Endodermal cell (in vitro differentiated cells): ENCODE measurements around the gene SYT17. TPM values are rescaled to one million over a fixed set of nuclear protein-coding genes. Genes with fewer than 3 reads are reported as not detected.

Source experiments
- DNase-seq: peaks from one replicate; pipeline ENCODE4 v3.0.0-alpha.2; 2017
- H3K27ac ChIP-seq: 2 replicates; pipeline ENCODE4 v1.5.1; 2013; ENCODE audit warnings: mild to moderate bottlenecking, low read depth, low read length, moderate library complexity
- H3K27me3 ChIP-seq: 2 replicates; pipeline ENCODE4 v1.6.1; 2013; ENCODE audit warnings: mild to moderate bottlenecking, low read length, moderate library complexity; ENCODE audit not compliant: insufficient read depth, control insufficient read depth, poor library complexity, severe bottlenecking
- H3K36me3 ChIP-seq: 2 replicates; pipeline ENCODE4 v1.7.0; 2013; ENCODE audit warnings: mild to moderate bottlenecking, low read length, moderate library complexity; ENCODE audit not compliant: control insufficient read depth, insufficient read depth
- H3K4me1 ChIP-seq: one replicate; pipeline ENCODE4 v1.7.0; 2013; ENCODE audit warnings: low read length; ENCODE audit not compliant: control insufficient read depth, insufficient read depth
- H3K4me3 ChIP-seq: 2 replicates; pipeline ENCODE4 v1.5.1; 2013; ENCODE audit warnings: mild to moderate bottlenecking, low read length, moderate library complexity
- H3K9ac ChIP-seq: 2 replicates; pipeline ENCODE4 v1.6.1; 2013; ENCODE audit warnings: mild to moderate bottlenecking, low read length, moderate library complexity; ENCODE audit not compliant: poor library complexity, severe bottlenecking; ENCODE audit errors: extremely low read depth
- H3K9me3 ChIP-seq: 2 replicates; pipeline ENCODE4 v1.6.1; 2013; ENCODE audit warnings: mild to moderate bottlenecking, low read length, moderate library complexity; ENCODE audit not compliant: control insufficient read depth
- H3K27ac Mint-ChIP-seq: 2 replicates; pipeline ENCODE4 v1.8.0; 2020; ENCODE audit warnings: mixed read lengths
- H3K27me3 Mint-ChIP-seq: 2 replicates; pipeline ENCODE4 v1.8.0; 2021; ENCODE audit warnings: mild to moderate bottlenecking, mixed read lengths; ENCODE audit not compliant: insufficient read depth
- H3K36me3 Mint-ChIP-seq: 2 replicates; pipeline ENCODE4 v1.8.0; 2020; ENCODE audit warnings: low read depth, mixed read lengths
- H3K4me1 Mint-ChIP-seq: 2 replicates; pipeline ENCODE4 v1.8.0; 2020; ENCODE audit warnings: mixed read lengths
- H3K4me3 Mint-ChIP-seq: 2 replicates; pipeline ENCODE4 v1.8.0; 2020; ENCODE audit warnings: mild to moderate bottlenecking, moderate library complexity, mixed read lengths
- H3K9me3 Mint-ChIP-seq: 2 replicates; pipeline ENCODE4 v1.8.0; 2020; ENCODE audit warnings: mild to moderate bottlenecking, mixed read lengths
- CTCF ChIP-seq: fragments of 200-600 bp; sonication (generic); conservative IDR thresholded peaks from 2 replicates; pipeline ENCODE4 v1.5.0; 2021; ENCODE audit warnings: antibody characterized with exemption, mild to moderate bottlenecking
- WGBS, 2 experiments: methylation state at CpG; one replicate each; pipeline versions ENCODE4 v1.1.5 to v1.1.7; 2013; ENCODE audit warnings: missing lambda C conversion rate in 2 of 2, mixed read lengths in 1 of 2; ENCODE audit not compliant: insufficient coverage in 1 of 2, insufficient read length in 1 of 2; 5-methylcytosine and 5-hydroxymethylcytosine counted together
- total RNA-seq, 2 donors: library from RNA; stranded (reverse); fragmentation: NEBNext Ultra II Directional in 1 of 2; extraction: Animal tissue kit (Norgen Biotek cat#: 25700) in 1 of 2; gene quantifications; 2 replicates in 1 of 2; 3 replicates in 1 of 2; pipeline ENCODE4 v1.2.1, GENCODE V29; 2021

The SYT17 gene
- total RNA-seq, 2 donors from 2014 or later, result 11.2 to 11.5 TPM

DNA sequence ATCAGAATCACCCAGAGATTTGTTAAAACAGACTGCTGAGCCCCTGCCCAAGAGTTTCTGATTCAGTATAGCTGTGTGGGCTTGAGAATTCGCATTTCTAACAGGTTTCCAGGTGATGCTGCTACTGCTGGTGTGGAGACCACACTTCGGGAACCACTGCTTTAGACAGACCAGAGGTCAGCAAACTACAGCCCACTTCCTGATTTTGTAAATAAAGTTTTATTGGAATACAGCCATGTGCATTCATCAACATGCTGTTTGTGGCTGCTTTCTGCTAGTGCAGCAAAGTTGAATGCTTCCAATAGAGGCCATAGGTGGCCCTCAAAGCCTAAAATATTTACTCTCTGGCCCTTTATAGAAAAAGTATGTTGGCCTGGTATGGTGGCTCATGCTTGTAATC is 84.9 kb downstream of the SYT17 start:
- DNase-seq, result no peak
- H3K9me3 ChIP-seq, result peaks cover 3% of the 10 kb centered on the region
- peaks cover 10% of the 10 kb centered on the region for H3K4me1 Mint-ChIP-seq
- no peak for TF ChIP-seq CTCF
- H3K36me3 ChIP-seq, result peaks cover 6% of the 10 kb centered on the region
- H3K27me3 Mint-ChIP-seq, result no peaks in the 10 kb centered on the region
- H3K27ac ChIP-seq, result no peak overlapping the region
- H3K27ac Mint-ChIP-seq, result no peak overlapping the region
- H3K9ac ChIP-seq, result no peak overlapping the region
- no peak overlapping the region for H3K4me3 ChIP-seq
- 88 to 90% methylated on average over 2 of the region's 2 CpGs for WGBS, 2 experiments
- no peaks in the 10 kb centered on the region for H3K27me3 ChIP-seq
- peaks cover 4% of the 10 kb centered on the region for H3K36me3 Mint-ChIP-seq
- no peak overlapping the region for H3K4me3 Mint-ChIP-seq
- H3K4me1 ChIP-seq, result peaks cover 3% of the 10 kb centered on the region
- H3K9me3 Mint-ChIP-seq, result peaks cover 2% of the 10 kb centered on the region

DNA sequence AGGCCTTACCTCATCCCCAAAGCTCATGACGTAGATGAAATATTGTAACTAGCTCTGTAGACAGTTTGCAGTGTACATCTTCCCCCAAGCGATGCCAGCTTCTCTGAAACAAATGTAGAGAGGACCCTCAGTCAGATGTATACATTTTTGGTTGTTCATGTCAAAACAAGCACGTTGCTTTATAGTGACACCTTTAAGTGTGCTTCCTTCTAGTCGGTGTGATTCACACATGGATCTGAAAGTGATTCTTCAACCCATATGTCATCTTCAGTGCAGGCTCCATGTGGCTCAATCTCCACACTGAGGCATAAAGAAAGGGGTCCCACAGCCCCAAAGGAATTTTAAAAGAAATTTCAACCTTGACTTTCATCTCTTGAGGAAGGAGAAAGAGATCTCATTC is 86.6 kb downstream of the SYT17 start:
- H3K4me3 ChIP-seq, result no peak overlapping the region
- Mint-ChIP-seq H3K36me3 (peaks cover 2% of the 10 kb centered on the region), H3K27ac (no peak overlapping the region), H3K9me3 (no peaks in the 10 kb centered on the region), H3K4me1 (peaks cover 13% of the 10 kb centered on the region), H3K4me3 (no peak overlapping the region), H3K27me3 (no peaks in the 10 kb centered on the region)
- DNase-seq, result no peak
- H3K4me1 ChIP-seq, result peaks cover 6% of the 10 kb centered on the region
- H3K36me3 ChIP-seq, result peaks cover 3% of the 10 kb centered on the region
- 90 to 92% methylated on average over 3 to 4 of the region's 4 CpGs for WGBS, 2 experiments
- TF ChIP-seq CTCF, result no peak
- no peak overlapping the region for H3K27ac ChIP-seq
- H3K9ac ChIP-seq, result no peak overlapping the region
- no peaks in the 10 kb centered on the region for H3K27me3 ChIP-seq
- H3K9me3 ChIP-seq, result no peaks in the 10 kb centered on the region

- H3K27me3 Mint-ChIP-seq, result no peaks in the 10 kb centered on the region
- TF ChIP-seq CTCF, result no peak
- H3K9me3 Mint-ChIP-seq, result peaks cover 13% of the 10 kb centered on the region
- peaks cover 3% of the 10 kb centered on the region for H3K4me1 ChIP-seq
- H3K27ac ChIP-seq, result no peak overlapping the region
- H3K36me3 Mint-ChIP-seq, result peaks cover 29% of the 10 kb centered on the region
- WGBS, 2 experiments, result 50 to 100% methylated on average over 2 to 4 of the region's 4 CpGs
- H3K4me3 ChIP-seq, result no peak overlapping the region
- H3K27me3 ChIP-seq, result no peaks in the 10 kb centered on the region
- no peak overlapping the region for H3K27ac Mint-ChIP-seq
- H3K36me3 ChIP-seq, result no peaks in the 10 kb centered on the region
- no peak overlapping the region for H3K9ac ChIP-seq
- peaks cover 27% of the 10 kb centered on the region for H3K9me3 ChIP-seq
- H3K4me3 Mint-ChIP-seq, result no peak overlapping the region
- no peak for DNase-seq
- peaks cover 5% of the 10 kb centered on the region for H3K4me1 Mint-ChIP-seq
Observed at GRCh38 chr16:19264123-19264673, 96.2 kb downstream of the SYT17 start.
